Esophagus squamous epithelium (tissue), 4 donors: ENCODE measurements around the gene KCND2.

Experiments
- POLR2A ChIP-seq, 4 donors: fragments of 450-650 bp; IDR thresholded peaks; one replicate each; pipeline ENCODE4 v1.6.1; 2017; ENCODE audit warnings: antibody characterized with exemption in 4 of 4, mild to moderate bottlenecking in 4 of 4, moderate library complexity in 3 of 4
- TF ChIP-seq, protein P1 (sequence below), 6 experiments: fragments of 450-650 bp in 4 of 6; fragments of 200-600 bp in 2 of 6; sonication (generic) in 2 of 6; IDR thresholded peaks; one replicate each; pipeline ENCODE4 v1.5.1; 2016 to 2019; ENCODE audit warnings: antibody characterized with exemption in 6 of 6, mild to moderate bottlenecking in 4 of 6, moderate library complexity in 4 of 6

DNA sequence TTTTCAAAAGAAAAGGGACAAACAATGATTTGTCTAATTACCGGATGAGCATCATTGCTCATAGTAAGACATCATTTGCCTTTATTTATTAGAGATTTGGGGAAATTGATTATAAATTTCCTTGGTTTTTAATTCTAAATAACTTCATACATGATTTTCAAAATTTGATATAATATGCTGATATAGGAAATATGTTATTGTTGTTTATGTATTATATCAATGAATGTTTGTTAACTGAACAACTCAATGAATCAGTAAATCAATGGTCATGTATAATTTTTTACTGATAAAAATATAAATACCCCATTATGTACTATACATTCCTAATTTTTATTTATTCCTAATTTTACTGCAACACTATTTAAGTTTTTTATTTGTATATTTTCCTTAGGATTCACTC is 327.6 kb downstream of the KCND2 start:
- TF ChIP-seq, protein P1, sequence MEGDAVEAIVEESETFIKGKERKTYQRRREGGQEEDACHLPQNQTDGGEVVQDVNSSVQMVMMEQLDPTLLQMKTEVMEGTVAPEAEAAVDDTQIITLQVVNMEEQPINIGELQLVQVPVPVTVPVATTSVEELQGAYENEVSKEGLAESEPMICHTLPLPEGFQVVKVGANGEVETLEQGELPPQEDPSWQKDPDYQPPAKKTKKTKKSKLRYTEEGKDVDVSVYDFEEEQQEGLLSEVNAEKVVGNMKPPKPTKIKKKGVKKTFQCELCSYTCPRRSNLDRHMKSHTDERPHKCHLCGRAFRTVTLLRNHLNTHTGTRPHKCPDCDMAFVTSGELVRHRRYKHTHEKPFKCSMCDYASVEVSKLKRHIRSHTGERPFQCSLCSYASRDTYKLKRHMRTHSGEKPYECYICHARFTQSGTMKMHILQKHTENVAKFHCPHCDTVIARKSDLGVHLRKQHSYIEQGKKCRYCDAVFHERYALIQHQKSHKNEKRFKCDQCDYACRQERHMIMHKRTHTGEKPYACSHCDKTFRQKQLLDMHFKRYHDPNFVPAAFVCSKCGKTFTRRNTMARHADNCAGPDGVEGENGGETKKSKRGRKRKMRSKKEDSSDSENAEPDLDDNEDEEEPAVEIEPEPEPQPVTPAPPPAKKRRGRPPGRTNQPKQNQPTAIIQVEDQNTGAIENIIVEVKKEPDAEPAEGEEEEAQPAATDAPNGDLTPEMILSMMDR (IDR thresholded peaks at IDR 0.05): no peak
- no peak for TF ChIP-seq POLR2A (IDR thresholded peaks at IDR 0.05)
